ENCODE measurements around the gene PYCARD.
"Not testable (repeated sequence)": the region's sequence is repeated elsewhere in the genome, so short reads cannot be mapped to it uniquely, and the experiment has no call there.

Gene PYCARD

DNA sequence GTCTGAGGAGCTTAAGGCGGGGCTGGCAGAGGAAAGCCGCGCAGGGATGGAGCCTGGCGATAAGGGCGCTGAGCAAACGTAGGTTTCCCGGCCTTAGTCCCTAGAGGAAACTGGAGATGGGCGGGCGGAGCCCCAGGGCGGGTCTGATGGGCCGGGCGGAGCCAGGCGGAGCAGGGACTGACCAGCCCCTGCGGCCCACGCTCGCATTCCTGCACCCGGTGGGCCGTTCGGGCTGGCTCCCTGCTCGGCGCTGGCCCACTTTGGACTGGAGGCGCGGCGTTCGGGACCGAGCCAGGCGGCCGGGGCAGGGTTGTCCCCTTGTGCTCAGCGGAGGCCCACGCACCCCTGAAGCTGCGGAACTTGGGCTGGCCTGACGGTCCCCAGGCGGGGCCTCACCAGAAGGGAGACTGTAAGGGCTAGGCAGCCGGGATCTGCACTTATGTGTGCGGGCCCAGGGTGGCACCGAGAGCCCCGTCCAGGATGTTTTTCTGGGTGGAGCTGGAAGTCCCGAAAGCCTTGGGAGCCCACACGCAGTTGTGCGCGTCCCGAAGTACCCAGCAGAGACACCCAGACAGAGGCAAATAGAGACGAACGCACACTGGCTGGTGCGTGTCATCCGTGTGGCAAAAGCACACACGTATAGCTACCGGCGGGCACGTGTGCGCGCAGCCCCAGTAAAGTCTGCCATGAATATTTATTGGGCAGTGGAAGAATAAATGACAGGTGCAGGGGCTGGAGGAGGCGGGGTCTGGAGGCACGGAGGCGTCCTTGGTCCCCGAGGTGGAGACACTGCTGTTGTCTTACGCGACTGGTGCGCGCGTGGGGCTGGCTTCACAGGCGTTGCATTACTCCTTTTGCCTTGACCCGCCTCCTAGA is 13.0 kb upstream of the PYCARD start:
- peak; percentile 83 for DNase-seq (ENCODE audit: low spot score)

DNA sequence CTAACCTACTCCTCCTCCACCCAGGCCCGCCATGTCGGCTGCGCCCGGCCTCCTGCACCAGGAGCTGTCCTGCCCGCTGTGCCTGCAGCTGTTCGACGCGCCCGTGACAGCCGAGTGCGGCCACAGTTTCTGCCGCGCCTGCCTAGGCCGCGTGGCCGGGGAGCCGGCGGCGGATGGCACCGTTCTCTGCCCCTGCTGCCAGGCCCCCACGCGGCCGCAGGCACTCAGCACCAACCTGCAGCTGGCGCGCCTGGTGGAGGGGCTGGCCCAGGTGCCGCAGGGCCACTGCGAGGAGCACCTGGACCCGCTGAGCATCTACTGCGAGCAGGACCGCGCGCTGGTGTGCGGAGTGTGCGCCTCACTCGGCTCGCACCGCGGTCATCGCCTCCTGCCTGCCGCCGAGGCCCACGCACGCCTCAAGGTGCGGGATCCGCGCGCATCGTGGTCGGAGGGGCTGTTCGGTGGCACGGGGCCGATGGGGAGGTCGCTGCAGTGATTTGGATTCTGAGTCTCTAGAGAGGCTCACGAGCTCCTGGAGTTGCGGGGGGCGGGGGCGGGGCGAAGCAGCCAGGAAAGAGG is 12.2 kb upstream of the PYCARD start:
- DNase-seq (ENCODE audit: low spot score) = peak; percentile 24

DNA sequence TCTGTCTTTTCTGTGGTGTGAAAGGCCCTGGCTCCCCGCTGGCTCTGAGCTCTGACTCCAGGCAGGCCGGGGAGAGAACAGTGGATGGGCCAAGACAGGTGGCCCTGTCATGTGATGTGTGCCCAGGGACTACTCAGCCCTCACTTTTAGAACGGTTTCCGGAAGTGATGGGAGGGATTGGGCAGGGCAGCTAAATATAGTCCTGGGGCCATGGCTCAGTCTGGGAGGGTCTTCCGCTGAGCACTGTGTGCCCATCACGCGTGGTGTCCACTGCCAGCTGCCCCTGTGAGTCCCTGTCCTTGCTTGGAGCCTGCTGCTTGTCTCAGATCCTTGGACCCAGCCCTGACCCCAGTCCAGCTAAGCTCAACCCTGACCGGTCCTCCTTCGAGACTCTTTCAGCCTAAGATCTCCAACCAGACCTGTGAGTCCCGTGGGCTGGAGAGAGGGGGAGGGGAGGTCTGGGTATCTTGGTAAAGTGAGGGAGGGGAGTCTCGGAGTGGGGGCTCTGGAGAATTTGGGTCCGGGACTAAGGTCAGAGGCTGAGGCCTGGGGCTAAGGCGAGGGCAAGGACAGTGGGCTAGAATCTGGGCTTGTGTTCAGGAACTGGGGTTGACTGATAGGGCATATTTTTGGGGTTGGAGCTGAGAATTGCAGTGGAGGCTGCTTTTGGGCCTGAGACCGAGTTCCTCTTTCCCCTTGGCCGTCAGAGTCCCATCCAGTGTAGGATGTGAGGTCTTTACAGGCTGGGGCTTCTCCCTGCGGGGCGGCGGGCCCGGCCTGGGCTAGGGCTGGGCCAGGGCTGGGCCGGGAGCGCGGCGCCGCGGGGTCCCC is 11.5 kb upstream of the PYCARD start, which contains the start of gene TRIM72:
Gene TRIM72 (plus strand): TSS at position 243 of the 831 bp plus-strand sequence. CDS start 620 bp downstream, outside the sequence.
- peak; percentile 44 for DNase-seq (ENCODE audit: low spot score)

DNA sequence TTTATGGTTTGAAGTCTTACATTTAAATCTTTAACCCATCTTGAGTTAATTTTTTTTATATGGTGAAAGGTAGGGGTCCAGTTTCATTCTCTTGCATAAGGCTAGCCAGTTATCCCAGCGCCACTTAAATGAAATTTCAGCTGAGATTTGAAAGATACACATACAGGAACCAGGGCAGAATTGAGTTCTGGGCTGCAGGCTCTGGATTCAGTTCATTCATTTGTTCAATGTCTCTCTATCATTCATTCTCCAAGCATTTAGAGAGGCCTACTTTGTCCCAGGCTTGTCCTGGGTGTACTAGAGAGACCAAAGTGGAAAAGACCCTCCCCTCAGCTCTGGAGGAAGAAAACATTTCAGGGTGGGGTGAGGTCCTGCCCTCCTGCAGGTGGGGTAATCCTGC is 10.8 kb upstream of the PYCARD start:
- no peak for DNase-seq (ENCODE audit: low spot score)

DNA sequence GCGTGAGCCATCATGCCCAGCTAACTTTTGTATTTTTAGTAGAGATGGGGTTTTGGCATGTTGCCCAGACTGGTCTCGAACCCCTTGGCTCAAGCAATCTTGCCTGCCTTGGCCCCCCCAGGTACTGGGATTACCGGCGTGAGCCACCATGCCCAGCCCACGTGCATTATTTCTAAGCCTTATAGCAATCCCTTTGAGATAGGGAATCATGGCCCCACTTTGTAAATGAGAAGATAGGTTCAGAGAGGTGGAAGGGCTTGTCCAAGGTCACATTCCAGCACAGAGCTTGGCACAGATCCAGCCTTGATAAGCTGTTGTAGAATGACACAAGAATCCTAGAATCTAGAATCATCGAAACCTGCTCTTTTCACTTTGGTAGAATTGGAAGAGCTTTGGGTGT is 4.2 kb upstream of the PYCARD start:
- no peak for DNase-seq (ENCODE audit: low spot score)

DNA sequence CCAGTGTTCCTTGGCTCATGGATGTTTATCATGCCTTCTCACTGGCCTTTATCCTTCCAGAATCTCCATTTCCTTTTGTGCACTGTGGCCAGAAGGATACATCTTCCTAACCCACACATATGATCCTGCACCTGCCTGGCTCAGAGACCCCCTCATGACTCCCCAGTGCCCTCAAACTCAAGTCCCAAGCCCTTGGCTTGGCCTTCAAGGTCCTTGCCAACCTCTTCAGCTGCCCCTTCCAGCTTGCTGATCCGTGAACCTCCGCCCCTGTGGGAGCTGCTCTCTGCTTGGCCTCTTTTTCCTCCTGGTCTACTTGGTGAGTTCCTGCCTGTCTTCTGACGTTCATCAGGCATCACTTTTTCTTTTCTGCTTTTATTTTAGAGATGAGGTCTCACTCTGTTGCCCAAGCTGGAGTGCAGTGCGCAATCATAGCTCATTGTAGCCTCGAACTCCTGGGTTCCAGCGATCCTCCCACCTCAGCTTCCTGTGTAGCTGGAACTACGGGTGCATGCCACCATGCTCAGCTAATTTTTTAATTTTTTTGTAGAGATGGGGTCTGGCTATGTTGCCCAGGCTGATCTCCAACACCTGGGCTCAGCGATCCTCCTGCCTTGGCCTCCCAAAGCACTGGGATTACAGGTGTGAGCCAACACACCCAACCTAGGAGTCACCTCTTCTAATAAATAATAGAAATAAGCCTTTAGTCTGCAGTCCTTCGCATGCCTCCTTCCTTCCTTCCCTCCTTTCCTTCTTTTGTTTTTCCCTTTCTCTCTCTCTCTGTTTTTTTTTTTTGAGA is 2.5 kb upstream of the PYCARD start:
- DNase-seq (ENCODE audit: low spot score) = no peak

DNA sequence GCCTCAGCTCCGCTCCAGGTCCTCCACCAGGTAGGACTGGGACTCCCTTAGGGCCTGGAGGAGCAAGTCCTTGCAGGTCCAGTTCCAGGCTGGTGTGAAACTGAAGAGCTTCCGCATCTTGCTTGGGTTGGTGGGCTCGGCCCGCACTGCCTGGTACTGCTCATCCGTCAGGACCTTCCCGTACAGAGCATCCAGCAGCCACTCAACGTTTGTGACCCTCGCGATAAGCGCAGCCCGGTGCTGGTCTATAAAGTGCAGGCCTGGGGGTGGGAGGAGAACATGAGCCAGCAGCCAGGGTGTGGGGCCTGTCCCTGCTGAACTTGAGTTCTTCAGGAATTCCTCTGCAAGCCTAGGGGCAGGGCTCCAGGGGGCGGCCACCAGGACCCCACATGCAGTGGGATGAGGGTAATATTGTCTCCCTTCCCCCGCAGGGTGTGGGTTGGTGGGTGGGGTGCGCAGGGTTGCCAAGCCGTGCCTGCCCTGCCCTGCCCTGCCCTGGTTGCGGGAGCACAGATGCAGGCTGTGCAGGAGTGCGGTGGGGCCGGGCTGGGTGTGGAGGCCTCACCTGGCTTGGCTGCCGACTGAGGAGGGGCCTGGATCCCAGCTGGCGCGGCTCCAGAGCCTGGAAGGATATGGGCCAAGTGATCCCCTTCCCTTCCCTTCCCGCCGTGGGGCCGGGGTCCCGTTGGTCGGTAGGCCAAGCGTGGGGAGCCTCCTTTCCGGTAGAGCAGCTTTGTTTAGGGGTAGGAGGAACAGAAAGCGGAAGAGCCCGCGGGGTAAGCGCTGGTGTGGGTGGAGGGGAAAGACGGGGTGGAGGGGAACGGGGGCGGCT is 762 bp downstream of the PYCARD start:
- DNase-seq (ENCODE audit: low spot score) = peak; percentile 40

DNA sequence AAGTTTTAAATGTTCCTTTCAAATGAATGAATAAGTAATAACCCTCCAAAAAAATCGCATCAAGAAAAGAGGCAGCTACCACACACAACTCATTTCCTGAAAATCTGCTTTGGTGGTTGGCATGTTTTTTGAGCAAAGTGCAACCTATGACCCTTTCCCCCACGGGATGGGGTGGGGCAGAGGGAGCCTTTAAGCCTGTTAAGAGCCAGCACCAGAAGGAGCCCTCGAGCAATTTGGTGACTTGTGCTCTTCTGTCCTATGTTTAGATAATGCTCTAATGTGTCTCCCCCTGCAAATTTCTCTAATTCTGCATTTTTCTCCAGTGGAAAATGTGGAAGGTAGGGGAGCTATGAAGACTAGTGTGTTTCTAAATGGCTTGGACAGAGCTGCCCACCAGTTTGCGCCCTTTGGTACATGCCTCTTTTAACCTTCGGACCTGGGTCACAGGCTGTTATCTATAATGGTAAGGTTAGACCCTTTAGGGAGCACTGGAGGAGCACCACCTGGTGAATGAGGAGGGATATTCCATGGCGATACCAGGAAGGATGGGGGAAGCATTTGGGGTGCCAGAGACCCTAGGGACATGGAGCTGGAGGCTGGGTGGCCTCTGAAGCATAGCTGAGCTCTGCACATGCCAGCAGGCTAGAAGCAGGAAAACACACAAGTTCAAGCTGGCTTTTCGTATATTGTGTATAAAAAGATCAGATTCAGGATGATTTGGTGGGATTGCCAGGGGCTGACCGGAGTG is 1.6 kb downstream of the PYCARD start:
- peak; percentile 37 for DNase-seq (ENCODE audit: low spot score)

DNA sequence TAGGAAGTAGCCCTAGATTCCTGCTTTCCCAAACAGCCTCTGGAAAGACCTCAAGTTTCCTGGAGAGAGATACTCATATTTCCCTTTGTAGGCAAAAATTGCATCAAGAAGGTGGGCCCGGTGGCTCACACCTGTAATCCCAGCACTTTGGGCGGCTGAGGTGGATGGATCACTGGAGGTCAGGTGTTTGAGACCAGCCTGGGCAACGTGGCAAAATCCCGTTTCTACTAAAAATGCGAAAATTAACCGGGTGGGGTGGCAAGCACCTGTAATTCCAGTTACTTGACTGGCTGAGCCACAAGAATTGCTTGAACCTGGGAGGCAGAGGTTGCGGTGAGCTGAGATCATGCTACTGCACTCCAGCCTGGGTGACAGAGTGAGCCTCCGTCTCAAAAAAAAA is 2.4 kb downstream of the PYCARD start:
- DNase-seq (ENCODE audit: low spot score) = not testable (repeated sequence)

DNA sequence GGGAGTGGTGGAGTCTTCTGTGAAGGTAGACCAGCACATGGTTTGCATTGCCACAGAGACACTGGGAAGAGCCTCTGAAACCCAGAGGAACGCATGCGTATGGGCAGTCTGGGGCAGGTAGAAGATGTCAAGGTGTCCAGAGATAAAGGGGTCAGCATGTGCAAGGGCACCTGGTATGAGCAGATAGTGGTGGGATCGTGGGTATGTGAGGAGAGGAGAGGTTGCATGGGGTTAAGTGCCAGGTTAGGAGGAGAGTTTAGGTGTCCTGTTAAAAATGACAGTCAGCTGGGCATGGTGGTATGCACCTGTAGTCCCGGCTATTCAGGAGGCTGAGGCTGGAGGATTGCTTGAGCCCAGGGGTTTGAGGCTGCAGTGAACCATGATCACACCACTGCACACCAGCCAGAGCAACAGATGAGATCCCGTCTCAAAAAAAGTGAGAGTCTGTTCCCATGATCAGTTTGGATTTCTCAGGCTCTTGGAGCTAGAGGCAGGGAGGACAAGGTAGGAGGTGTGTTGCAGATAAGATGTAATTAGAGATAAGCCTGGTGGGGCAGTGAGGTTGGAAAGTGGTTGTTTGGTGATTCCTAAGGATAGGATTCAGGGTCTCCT is 3.0 kb downstream of the PYCARD start:
- DNase-seq (ENCODE audit: low spot score) = peak; percentile 27

DNA sequence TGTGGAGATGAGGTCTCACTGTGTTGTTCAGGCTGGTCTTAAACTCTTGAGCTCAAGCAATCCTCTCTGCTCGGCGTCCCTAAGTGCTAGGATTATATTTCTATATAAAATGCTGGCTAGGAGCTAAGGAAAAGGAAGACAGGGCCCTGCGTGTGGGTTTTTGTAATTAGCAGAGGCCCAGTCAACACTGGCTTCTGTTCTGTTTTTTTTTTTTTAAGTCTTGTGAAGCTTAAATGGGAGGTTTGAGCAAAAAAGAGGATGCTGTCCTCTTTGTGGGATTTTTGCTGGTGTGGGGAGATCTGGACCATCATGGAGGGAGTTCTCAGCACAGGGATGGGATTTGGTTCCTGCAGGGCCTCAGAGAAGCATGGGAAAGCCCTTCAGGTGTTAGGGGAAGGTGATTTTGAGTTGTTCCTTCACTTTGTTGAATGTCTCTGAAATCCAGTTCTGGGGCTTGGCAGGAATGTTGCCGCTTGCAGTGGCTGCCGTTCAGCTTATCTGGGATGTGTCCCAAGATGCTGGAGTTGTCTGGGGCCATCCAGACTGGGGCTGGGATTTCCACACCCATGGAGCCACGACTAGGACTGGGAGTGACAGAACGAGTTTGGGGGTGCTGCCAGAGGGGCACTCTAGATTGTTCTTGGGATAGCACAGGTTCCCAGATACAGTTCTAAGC is 4.2 kb downstream of the PYCARD start:
- DNase-seq (ENCODE audit: low spot score) = peak; percentile 30

DNA sequence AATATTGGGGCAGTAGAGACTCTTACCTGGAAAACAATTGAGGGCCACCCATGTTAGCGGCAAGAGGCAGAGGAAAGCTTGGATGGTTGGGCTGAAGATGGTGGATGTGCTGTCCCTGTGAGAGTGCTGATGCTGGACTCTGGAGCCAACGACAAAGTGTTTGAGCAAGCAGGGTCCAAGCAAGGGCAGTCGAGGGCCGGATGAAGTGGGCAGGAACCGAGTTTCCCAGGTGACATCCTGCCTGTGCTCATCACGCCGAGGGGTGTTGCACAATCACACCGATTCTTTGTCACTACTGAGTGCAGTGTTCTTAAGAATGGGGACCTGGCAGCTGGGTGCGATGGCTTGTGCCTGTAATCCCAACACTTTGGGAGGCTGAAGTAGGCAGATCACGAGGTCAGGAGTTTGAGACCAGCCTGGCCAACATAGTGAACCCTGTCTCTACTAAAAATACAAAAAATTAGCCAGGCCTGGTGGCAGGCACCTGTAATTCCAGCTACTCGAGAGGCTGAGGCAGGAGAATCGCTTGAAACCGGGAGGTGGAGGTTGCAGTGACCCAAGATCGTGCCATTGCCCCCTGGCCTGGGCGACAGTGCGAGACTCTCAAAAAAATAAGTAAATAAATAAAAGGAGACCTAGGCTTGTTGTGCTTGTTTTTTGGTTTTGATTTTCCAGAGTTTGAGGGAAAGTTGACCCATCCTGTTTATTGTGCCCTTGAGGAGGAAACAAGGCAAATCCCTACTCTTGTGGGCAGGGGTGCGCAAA is 6.1 kb downstream of the PYCARD start:
- DNase-seq (ENCODE audit: low spot score) = no peak

DNA sequence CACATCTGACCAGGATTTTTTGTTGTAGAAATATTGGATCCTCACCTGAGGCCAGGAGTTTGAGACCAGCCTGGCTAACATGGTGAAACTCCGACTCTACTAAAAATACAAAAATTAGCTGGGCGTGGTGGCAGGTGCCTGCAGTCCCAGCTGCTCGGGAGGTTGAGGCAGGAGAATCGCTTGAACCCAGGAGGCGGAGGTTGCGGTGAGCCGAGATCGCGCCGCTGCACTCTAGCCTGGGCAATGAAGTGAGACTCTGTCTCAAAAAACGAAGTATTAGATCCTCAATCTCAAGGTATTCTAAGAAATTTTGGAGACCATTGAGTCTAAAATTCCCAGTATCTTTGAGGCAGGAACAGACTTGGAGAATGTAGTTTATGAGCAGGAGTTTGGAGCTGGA is 6.7 kb downstream of the PYCARD start:
- not testable (repeated sequence) for DNase-seq (ENCODE audit: low spot score)

DNA sequence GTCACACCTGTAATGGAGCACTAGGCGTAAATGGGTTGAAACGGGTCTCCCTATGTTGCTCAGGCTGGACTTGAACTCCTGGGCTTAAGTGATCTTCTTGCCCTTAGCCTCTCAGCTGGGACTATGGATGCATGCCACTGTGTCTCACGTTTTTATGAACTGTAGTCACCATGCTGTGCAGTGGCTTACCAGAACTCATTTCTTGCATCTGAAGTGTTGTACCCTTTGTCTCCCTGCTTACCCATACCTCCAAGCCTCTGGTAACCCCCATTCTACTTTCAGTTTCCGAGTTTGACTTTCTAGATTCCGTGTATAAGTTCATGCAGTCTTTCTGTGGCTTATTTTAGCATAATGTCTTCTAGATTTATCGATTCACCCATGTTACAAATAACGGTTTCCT is 7.7 kb downstream of the PYCARD start:
- no peak for DNase-seq (ENCODE audit: low spot score)

DNA sequence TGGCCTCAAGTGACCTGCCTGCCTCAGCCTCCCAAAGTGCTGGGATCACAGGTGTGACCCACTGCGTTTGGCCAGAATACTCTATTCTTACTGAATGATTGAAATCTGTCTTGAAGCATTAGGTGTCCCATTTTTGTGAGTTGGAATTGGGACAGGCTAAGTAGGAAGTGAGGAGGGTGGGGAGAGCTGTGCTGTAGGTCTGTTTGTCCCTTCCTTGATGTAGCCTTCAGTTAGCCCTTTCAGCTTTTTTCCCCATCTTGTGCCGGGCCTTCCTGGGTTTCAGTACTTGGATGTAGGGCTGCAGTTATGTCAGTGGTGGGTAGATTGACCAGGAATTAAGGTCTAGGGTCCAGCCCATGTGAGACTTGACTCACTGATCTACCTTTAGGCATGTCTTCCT is 8.7 kb downstream of the PYCARD start:
- no peak for DNase-seq (ENCODE audit: low spot score)

DNA sequence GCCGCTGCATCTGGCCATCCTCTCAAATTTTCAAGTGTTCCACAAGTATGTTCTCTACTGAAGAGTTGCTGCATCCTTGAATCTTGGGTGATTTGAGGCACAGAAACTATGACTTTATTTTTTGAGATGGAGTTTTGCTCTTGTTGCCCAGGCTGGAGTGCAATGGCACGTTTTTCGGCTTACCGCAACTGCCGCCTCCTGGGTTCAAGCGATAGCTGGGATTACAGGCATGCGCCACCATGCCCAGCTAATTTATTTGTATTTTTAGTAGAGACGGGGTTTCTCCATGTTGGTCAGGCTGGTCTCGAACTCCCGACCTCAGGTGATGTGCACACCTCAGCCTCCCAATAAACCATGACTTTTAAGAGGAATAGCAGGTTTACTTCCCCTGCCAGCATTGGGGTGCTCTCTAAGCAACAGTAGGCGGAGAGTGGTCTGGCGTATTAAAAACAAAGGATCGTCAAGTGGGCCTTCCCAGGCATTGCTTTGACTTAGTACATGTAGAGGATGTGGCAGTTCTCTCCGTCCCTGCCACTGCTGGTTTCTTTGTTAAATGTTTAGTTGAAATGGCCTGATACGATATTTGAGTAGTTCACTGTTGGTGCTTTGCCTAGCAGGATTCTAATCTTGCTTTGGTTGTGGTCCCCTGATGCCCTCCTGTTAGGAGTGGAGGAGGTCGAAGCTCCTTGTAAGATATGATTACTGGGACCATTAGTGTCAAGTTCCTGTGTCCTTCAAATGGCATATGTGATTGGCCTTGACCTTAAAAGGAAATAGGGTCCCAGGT is 9.5 kb downstream of the PYCARD start:
- DNase-seq (ENCODE audit: low spot score) = no peak

DNA sequence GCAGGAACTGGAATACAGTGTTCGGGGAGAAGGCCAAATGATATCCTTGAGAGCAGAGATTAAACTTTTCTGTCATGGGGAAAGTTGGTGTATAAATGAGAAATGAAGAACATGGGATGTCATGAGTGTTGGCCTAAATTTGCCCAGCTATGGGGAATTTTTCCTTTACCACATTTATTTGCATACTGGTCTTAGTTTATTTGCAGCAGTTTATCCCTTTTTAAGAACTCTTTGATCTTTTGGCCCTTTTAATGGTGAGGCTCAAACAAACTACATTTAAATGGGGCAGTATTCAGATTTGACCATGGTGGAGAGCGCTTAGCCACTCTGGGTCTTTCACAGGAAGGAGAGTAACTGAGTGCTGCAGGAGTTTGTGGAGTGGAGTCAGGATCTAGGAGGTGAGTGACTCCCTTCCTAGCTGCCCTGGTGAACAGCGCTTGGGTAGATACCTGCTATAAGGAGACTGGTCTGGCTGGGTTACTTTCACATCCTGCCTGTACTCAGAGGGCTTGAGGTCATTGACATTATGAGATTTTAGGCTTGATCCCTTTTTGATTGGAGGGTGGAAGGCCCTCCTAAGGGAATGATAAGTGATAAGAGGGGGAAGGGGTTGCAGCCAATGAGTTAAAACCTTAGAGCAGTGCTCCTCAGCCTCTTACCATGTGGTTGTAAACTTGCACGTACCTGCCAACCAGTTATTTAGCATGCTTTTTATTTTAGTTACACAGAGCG is 10.7 kb downstream of the PYCARD start:
- no peak for DNase-seq (ENCODE audit: low spot score)

Data from cerebellar cortex (tissue), 1 donor.